GM19043 (cell line): ENCODE measurements around the gene CST3.
A peak's percentile ranks its signal among the peaks of the same experiment; 100 is the strongest.
"Not testable (repeated sequence)": the region's sequence is repeated elsewhere in the genome, so short reads cannot be mapped to it uniquely, and the experiment has no call there.

Experiments used
- ATAC-seq: cut with Tn5 transposase; IDR thresholded peaks from one replicate; pipeline ENCODE4 v1.9.1; 2021; ENCODE audit warnings: low read depth; ENCODE audit not compliant: unreplicated experiment

Gene CST3, protein sequence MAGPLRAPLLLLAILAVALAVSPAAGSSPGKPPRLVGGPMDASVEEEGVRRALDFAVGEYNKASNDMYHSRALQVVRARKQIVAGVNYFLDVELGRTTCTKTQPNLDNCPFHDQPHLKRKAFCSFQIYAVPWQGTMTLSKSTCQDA

DNA sequence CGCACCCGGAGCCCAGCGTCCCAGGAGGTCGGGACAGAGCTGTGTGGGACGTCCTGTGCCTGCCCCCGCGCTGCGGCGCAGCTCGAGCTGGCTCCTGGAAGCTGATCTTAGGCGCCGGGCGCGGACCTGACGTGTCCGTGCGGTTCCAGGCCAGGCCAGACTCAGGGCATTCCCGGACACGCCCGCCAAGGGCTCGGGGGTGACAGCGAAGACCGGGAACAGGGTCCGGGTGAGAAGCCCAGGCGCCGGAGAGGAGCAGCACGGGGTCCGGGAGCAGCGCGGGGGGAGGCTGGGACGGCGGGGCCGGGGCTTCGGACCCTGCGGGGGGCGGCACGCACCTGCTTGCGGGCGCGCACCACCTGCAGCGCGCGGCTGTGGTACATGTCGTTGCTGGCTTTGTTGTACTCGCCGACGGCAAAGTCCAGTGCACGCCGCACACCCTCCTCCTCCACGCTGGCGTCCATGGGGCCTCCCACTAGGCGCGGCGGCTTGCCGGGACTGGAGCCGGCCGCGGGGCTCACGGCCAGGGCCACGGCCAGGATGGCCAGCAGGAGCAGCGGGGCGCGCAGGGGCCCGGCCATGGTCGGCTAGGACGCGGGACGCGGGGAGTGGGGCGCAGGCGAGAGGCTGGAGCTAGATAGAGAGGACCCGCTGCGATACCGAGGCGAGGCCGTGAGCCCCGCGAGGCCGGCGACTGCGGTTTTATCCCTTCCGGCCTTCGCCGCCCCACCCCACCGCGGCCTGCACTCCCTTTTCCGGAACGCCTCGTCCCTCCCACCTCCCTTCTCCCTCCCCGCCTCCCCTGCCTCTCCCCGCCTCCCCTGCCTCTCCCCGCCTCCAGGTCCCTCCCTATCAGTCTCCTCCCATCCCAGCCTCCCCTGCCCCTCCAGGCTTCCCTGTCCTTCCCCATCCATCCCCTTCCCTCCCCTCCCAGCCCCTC lies at the start of gene CST3:
Gene CST3 (minus strand): TSS at position 674 of the 940 bp plus-strand sequence. CDS start 93 bp downstream, at position 581.
- peak; percentile 64 for ATAC-seq

DNA sequence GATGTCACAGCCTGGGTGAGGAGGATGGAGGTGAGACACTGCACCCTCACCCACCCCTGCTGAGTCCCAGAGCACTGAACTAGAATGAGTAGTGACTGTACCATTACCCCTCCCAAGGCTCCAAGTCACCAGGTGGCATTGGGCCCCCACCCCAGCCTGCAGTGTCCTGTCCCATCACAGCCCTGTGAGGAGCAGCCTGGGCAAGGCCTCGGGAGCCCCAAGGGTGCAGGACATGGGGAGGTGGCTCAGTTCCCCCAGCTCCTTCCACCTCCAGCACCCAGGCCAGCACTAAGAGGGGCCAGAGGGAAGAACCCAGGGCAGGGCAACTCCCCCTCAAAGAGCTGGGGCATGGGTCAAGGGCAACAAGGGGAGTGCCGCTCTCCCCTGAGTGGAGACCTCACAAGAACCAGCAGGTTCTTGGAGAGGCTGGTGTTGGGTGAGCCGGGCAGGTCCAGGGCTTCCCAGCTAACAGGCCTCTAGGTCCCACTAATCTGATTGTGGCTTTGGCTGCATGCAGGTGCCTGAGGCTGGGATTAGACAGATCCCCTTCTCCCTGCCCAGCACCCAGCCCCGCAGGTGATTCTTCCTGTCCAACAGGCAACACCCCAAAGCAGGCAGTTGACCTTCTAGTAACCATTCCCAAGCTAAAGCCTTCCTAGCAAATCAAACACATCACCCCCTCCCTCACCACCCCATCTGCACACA lies 48.4 kb upstream of the CST3 start:
- no peak for ATAC-seq

DNA sequence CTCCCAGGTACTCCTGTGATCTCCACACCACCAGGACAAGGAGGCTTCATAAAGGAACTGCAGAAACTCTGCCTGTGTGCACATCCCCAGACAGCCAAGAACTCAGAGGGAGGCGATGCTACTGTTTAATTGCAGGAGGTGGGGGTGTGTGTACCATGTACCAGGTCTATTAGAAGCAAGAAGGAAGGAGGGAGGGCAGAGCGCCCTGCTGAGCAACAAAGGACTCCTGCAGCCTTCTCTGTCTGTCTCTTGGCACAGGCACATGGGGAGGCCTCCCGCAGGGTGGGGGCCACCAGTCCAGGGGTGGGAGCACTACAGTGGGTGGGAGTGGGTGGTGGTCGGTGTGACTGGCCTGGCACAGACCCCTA lies 47.8 kb upstream of the CST3 start:
- ATAC-seq: not testable (repeated sequence)

DNA sequence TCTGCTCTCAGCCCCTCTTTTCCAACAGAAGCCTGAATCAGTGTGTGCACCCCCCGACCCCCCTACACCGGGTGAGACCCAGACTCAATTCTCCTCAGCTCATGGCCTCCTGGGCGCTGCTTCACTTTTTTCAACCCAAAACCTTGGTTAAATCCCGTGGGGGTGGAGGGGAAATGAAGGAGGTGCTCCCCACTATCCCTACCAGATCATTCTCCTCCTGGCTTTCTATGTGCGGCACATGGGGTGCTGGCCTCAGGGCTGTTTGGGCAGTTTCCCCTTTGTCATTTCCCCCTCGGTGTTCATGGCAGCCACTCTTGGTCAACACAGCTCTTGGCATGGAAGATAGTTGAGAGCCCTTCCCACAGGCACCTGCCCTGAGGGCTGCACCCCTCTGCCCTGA lies 46.5 kb upstream of the CST3 start:
- ATAC-seq: no peak

DNA sequence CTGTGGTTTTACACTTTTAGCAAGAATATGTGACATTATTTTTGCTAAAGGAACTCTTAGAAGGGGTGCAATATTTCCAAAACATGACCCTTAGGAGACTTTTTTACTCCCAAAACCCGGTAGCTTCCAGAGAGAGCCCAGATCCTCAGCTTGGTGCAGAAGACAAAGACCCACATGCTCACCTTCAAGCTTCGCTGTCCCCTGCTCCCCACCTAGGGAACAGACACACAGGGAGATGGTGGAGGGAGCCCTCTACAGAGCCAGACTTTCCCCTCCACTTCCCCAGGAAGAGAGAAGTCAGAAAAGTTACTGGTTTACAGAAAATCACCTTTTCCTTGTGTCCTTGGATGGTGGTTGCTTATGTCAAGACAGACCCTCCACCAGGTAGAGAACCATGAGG lies 46.1 kb upstream of the CST3 start:
- ATAC-seq: no peak

DNA sequence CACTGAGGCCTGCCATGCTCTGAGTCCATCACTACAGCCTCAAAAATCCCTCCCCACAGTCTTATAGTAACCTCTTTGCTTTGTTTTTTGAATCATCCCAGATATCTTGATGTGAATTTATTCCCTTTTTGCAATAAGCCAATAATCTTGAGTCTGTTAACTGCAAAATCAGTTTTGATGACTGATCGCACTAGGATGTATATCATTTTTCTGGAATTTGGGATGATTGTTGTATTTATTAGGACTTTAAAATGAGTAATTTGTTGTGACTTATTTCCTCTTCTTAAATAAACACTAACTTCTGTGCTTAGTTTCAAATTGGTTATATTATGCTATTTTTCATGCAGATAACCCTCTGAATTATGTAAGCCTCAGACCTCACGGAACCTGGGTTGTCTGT lies 45.5 kb upstream of the CST3 start:
- ATAC-seq: no peak

DNA sequence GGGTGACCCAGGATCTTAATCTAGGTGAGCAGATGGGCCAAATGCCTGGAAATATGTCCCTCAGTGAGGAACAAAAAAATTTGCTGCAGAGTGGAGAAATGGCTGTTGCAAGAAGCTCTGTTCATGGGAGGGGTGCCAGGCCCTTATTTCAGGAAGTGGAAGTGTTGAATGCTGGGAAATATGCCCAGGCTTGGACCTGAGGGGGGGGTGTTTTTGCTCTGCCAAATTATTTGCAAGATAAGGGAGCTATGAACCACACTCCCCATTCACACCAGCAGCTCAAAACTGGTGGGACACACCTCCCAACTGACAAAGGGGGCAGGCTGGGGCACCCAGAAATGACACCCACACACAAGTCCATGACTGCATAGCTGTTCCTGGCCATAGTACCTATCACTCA lies 42.4 kb upstream of the CST3 start:
- no peak for ATAC-seq

DNA sequence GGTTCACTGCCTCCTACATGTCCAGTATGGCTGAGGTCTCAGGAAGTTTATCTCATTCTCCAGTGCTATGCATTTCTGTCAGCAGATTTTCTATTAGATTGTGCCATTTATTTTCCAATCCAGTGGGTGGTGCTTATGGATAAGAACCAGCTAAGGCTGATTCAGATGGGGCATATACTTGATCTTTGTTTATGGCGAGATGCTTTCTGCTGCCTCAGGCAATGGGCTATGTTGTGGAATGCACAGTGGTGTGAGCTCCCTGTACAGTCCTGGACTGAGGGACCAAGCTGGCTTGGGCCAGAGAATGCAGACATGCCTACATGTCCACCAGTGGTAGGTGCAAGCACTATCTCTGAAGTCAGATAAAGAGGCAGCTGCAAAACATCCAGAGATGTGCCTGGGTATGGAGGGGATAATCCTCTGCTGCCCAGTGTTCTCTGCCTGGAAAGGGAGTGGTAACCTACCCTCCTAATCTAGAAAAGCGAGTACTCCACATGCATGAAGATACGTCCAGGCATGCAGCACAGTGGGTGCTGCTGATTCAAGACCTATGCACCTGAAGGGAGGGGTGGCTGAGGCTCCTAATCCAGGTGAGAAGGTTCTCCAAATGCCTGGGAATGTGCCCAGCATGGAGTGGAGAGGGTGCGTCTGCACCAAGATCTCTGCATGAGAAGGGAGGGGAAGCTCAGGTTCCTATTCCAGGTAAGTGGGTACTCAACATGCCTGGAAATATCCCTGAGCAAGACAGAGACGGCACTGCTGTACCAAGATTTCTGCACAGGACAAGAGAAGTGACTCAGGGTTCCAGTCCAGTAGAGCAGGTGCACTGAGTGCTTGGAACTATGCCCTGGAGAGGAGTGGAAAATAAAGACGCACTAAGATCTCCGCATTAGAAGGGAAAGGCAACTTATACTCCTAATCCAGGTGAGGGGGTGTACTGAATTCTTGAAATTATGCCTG lies 41.7 kb upstream of the CST3 start:
- no peak for ATAC-seq

DNA sequence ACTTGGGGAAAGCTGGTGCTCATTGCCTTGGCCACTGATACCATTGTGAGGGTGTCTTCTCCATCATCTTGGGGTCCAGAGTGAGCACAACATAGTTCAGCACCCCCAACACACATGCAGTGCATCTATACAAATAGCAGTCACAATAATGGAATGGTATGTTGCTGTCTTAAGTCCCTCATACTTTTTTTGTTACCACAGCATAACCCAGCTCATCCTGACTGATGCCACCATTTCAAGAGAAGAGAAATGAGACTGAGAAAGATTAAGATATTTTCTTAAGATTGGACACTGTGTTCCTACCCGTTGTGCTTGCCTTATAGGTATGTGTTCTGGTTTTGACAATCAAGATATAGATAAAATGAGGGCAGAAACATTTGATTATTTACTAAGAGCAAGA lies 35.5 kb upstream of the CST3 start:
- no peak for ATAC-seq

DNA sequence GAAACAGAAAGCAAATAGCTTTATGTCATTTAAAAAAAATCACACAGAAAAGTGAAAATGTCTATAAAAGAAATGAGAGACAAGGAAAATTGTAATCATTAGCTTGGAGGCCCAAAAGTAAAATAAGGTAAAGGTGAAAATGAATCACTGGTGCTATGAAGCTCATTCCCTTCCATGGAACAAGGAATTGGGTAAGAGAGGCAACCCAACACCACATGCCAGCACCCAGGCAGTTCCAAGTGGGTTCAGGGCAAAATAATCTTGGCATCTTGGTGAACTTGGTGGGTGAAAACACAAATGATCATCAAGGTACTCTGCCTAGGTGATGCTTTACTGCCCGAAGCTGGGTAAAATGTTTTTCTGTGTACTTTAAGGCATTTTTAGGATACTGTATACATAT lies 34.4 kb upstream of the CST3 start:
- ATAC-seq: no peak

DNA sequence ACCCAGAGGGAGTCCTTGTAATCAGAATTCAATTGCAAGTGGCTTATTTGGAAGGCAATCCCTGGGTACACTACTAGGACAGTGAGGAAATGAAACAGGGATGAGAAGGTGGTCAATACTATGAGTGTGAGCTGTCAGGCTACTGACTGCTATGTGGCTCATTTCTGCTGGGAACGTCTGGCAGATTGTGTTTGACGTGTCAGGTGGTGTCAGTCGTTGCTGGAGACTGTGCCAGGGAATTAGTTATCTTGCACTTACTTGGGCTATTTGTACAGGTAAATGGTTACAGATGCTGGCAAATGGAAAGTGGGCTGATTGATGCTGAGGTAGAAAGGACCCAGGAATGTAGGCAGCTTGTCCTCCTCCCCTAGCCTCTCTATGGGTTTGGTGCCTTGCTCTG lies 33.7 kb upstream of the CST3 start:
- ATAC-seq: no peak

DNA sequence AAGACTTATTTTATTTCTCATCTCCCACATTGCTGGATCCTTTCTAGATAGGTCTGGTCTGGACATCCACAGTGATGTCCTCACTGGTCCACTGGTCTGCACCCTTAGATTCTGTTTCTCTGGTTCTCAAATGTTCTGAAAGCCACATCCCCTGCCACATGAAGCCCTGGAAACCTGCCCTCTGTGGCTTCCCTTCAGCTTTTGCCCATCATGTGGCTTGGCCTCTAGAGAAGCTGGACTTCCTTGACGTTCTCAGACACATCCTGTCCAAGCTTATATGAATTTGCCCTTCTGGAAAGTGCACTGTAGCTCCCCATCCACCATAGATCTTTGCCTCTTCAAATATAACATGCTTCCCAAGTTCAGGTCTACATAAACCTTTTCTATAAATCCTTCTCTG lies 32.6 kb upstream of the CST3 start:
- no peak for ATAC-seq

DNA sequence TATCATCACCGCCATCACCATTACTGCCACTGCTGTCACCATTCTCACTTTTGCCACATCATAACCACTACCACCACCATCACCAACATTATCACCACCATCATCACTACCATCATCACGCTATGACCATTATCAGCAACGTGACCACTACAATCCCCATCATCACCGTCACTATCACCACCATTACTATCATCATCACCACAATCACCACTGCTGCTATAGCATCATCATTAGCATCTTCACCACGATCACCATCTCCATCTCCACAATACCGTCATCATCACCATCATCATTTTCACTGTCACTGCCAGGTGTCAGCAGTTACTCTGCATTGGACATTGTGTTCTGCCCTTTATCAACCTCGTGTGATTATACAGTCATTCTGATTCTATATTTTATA lies 32.1 kb upstream of the CST3 start:
- ATAC-seq: no peak

DNA sequence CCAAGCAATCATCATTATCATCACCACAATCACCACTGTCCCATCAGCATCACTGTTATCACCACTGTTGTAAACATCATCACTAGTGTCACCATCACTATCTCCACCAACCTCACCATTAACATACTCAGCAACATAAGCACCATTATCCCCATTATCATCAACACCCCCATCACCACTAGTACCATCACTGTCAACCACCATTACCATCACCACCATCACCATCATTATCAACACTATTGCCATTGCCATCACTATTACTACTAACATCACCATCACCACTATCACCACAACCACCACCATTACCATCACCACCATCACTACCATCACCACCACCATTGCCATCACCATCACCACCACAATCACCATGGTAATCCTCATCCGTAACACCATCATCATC lies 31.6 kb upstream of the CST3 start:
- no peak for ATAC-seq

DNA sequence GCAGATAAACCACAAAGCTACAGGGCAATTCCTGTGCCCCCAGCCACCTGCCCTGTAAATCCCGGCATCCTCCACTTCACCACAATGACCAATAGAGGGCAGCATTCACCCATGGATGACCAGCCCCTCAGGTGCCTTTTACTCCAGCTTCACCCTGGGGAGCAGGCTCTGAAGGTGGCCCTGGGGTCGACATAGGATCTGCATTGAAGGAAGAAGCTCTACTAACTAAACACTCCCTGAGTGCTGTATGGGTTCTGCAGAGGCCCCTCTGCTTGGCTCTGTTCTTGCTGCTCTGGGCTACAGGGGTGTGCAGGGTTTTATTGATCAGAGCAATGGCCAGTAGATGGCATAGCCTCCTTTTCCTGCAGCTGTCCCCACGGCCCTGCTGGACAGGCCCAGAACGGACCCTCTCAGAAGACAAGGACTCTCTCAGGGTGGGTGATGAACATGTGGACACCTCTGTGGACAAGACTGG lies 30.8 kb upstream of the CST3 start:
- no peak for ATAC-seq

DNA sequence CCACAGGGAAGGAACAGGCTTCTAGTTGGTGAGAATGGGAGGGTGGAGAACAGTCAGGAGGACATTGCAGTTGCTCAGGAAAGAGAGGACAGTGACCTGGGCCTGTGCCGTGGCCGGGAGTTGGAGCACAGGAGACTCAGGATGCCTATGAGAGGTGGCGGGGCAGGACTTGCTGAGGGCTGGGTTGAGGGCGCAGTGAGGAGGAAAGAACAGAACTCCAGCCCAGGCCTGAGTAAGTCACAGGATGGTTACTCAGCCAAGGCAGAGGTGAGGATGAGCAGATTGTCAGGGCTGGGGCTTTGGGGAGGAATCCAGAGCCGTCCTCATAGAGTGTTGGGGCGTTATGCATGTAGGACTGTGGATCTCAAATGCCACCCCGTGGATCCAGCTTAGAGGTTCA lies 29.9 kb upstream of the CST3 start:
- no peak for ATAC-seq

DNA sequence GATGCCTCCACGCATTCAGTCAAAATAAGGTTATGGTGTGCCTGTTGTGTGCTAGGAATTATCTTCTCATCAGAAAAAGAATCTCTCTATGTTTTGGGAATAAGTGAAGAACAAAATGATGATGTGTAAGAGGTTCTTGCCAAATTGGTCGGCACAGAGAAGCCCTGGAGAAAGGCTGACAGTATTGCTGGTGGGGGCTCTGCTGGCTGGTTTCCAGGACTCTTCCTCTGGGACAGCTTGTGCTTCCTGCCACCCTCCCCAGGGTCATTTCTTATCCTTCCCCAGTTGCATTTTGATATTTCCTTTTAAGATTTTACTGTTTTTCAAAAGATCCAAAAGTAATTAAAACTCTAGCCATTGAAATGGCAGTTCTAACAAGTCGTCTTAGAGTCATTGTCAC lies 28.9 kb upstream of the CST3 start:
- no peak for ATAC-seq

DNA sequence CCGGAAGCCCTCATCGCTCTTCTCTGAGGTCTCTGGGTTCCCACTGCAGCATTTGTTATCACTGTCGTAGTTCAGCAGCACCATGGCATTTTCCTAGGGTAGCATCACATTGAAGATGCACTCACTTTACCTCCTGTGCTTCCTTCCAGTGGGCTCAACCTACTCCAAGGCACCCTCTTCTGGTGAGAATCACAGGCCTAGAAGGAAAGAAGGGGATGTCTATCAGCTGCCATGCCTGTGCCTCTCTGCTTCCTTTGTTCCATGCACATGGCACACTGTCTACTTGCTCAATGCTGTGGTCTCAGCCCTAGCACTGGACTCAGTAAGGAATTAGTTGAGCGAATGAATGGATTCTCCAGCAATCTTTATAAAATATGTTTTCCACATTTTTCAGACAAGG lies 28.4 kb upstream of the CST3 start:
- ATAC-seq: no peak

DNA sequence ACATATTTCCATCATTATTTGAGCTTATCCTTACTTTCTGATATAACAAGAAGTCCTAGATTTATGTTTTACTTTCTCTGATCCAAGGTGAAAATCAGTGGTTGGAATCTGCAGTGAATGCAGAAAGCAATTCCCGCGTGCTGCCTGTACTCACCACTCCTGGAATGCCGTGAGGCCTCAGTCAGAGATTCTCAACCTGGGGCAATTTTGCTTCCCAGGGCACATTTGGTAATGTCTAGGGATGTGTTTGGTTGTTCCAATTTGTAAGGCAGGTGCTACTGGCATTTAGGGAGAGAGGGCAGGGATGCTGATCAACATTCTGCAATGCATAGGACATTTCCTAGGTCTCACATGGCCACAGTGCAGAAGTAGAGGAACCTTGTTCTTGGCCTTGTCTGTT lies 27.2 kb upstream of the CST3 start:
- ATAC-seq: no peak

DNA sequence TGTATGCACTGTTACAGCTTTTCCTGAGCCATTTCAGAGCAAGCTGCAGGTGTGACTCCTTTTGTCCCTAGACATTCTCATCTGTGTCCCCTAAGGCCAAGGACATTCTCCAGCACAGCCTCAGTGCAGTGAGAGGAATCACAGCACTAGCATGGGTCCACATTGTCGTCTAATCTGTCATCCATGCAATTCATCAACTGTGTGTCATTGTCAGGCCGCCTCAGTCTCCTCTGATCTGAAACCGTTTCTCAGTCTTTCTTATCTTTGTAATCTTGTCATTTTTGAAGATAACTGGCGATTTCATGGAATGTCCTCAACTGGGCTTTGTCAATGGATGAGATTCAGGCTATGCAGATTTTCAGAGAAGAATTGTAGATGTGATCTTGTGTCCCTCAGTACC lies 26.3 kb upstream of the CST3 start:
- ATAC-seq: not testable (repeated sequence)
